ENCODE results near the gene PLEKHA6. TPM values are rescaled to one million over a fixed set of nuclear protein-coding genes. Genes with fewer than 3 reads are reported as not detected.

Gene PLEKHA6
- total RNA-seq, 1 experiment from 2014 or later = 2.1 TPM

- no peaks in the 10 kb centered on the region for H3K9me3 Mint-ChIP-seq
Measured at GRCh38 chr1:204219971-204220616, 139.6 kb downstream of the PLEKHA6 start.

More at GRCh38 chr1:204219971-204220616, 139.6 kb downstream of the PLEKHA6 start:
- H3K79me2 ChIP-seq (ENCODE audit: insufficient read depth, low read length) = no peaks in the 10 kb centered on the region
- no peak for DNase-seq
- H2BK20ac ChIP-seq (ENCODE audit: low read depth, low read length, poor library complexity, severe bottlenecking) = no peak overlapping the region
- Mint-ChIP-seq H3K27ac (no peak overlapping the region; a peak in 1 of 7 replicates), H3K4me1 (peaks cover 3 to 9% of the 10 kb centered on the region in 2 experiments; a peak in 1 of 4 replicates), H3K27me3 (ENCODE audit: low read depth) (peaks cover 6% of the 10 kb centered on the region), H3K4me3 (no peak overlapping the region), H3K36me3 (ENCODE audit: insufficient read depth in 1 of 3, low read depth in 3 of 3) (no peaks in the 10 kb centered on the region; a peak in 1 of 7 replicates)
- H4K91ac ChIP-seq (ENCODE audit: insufficient read length, low read depth, low read length) = no peak overlapping the region
- H3K23ac ChIP-seq (ENCODE audit: insufficient read length, low read depth, low read length) = no peak overlapping the region
- H3K9me3 ChIP-seq (ENCODE audit: control insufficient read depth, low read depth, low read length) = no peaks in the 10 kb centered on the region
- no peaks in the 10 kb centered on the region for H3K27me3 ChIP-seq (ENCODE audit: insufficient read depth, low read length)
- TF ChIP-seq CTCF (conservative IDR thresholded peaks at IDR 0.05) = no peak
- no peak overlapping the region for H2BK5ac ChIP-seq (ENCODE audit: insufficient read length, low read length)
- no peaks in the 10 kb centered on the region for H3K79me1 ChIP-seq (ENCODE audit: insufficient read depth, low read depth, low read length, poor library complexity, severe bottlenecking)
- H3K4me1 ChIP-seq (ENCODE audit: insufficient read depth, low read length) = no peaks in the 10 kb centered on the region
- no peak overlapping the region for H3K27ac ChIP-seq (ENCODE audit: insufficient read length, low read depth, low read length)
- no peak overlapping the region for H3K9ac ChIP-seq (ENCODE audit: extremely low read depth, insufficient read length, low read length)
- no peaks in the 10 kb centered on the region for H3K23me2 ChIP-seq (ENCODE audit: insufficient read length, low read depth, low read length, poor library complexity, severe bottlenecking)
- H2AFZ ChIP-seq (ENCODE audit: low read length) = no peak overlapping the region
- H4K5ac ChIP-seq (ENCODE audit: insufficient read length, low read depth, low read length) = no peak overlapping the region
- no peak overlapping the region for H2BK120ac ChIP-seq (ENCODE audit: low read depth, low read length, poor library complexity, severe bottlenecking)
- no peak overlapping the region for H3K4me2 ChIP-seq (ENCODE audit: insufficient read depth, insufficient read length, low read length)
- no CpG with 5 or more reads among the region's 10 CpGs for WGBS (ENCODE audit: extremely low coverage, insufficient read length, low lambda C conversion rate)
- H3K56ac ChIP-seq (ENCODE audit: insufficient read length, low read depth, low read length) = no peak overlapping the region
- H2AK5ac ChIP-seq (ENCODE audit: insufficient read length, low read length) = no peak overlapping the region
- H4K20me1 ChIP-seq (ENCODE audit: control insufficient read depth, insufficient read depth, insufficient read length) = no peaks in the 10 kb centered on the region
- H2BK12ac ChIP-seq (ENCODE audit: insufficient read length, low read depth, low read length) = no peak overlapping the region
- H2BK15ac ChIP-seq (ENCODE audit: low read depth, low read length) = no peak overlapping the region
- H4K8ac ChIP-seq (replicated peaks; ENCODE audit: insufficient read length, low read depth, low read length) = no peak overlapping the region
- no peak overlapping the region for H3K14ac ChIP-seq (ENCODE audit: insufficient read depth, low read length)
- H3K4ac ChIP-seq (ENCODE audit: low read depth, low read length) = no peak overlapping the region
- H3T11ph ChIP-seq (ENCODE audit: low read length) = no peak overlapping the region
- H3K18ac ChIP-seq (ENCODE audit: insufficient read length, low read depth, low read length) = no peak overlapping the region
